ENCODE measurements around the gene ERN1.
"Not testable (repeated sequence)": the region's sequence is repeated elsewhere in the genome, so short reads cannot be mapped to it uniquely, and the experiment has no call there.

DNA sequence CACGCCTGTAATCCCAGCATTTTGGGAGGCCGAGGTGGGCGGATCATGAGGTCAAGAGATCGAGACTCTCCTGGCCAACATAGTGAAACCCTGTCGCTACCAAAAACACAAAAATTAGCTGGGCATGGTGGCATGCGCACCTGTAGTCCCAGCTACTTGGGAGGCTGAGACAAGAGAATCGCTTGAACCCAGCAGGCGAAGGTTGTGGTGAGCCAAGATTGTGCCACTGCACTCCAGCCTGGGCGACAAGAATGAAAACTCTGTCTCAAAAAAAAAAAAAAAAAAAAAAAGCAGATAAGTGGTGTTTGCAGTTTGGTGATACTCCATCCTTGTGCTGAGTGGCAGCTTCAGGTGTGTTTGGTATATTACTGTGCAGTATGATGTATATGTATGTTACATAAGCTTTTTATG lies 110.4 kb downstream of the ERN1 start:
- not testable (repeated sequence) for TF ChIP-seq POLR2AphosphoS5, POLR2A, EP300 (IDR thresholded peaks at IDR 0.05)
- TF ChIP-seq, protein P1, sequence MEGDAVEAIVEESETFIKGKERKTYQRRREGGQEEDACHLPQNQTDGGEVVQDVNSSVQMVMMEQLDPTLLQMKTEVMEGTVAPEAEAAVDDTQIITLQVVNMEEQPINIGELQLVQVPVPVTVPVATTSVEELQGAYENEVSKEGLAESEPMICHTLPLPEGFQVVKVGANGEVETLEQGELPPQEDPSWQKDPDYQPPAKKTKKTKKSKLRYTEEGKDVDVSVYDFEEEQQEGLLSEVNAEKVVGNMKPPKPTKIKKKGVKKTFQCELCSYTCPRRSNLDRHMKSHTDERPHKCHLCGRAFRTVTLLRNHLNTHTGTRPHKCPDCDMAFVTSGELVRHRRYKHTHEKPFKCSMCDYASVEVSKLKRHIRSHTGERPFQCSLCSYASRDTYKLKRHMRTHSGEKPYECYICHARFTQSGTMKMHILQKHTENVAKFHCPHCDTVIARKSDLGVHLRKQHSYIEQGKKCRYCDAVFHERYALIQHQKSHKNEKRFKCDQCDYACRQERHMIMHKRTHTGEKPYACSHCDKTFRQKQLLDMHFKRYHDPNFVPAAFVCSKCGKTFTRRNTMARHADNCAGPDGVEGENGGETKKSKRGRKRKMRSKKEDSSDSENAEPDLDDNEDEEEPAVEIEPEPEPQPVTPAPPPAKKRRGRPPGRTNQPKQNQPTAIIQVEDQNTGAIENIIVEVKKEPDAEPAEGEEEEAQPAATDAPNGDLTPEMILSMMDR (IDR thresholded peaks at IDR 0.05), result not testable (repeated sequence)
